ENCODE data around the gene SUN2.

The SUN2 gene

GRCh38 chr22:38745676-38746460 lies 9.9 kb downstream of the SUN2 start:
- Histone ChIP-seq H3K4me1 (ENCODE audit: control insufficient read depth in 1 of 2, insufficient read depth in 1 of 2, low read depth in 1 of 2, low read length in 1 of 2) (peaks cover 6 to 7% of the 10 kb centered on the region in 2 experiments), H3K36me3 (peaks cover 100% of the 10 kb centered on the region), H3K27ac (peak overlapping the region; percentile 45), H3K4me3 (ENCODE audit: low read depth in 1 of 2, low read length in 1 of 2) (no peak overlapping the region), H3K27me3 (no peaks in the 10 kb centered on the region), H3K9me3 (no peaks in the 10 kb centered on the region)
- no peak for TF ChIP-seq CTCF (IDR thresholded peaks at IDR 0.05)

GRCh38 chr22:38744981-38745380 lies 10.8 kb downstream of the SUN2 start:
- Histone ChIP-seq H3K4me1 (ENCODE audit: control insufficient read depth in 1 of 2, insufficient read depth in 1 of 2, low read depth in 1 of 2, low read length in 1 of 2) (no peaks in the 10 kb centered on the region), H3K36me3 (peaks cover 100% of the 10 kb centered on the region), H3K4me3 (ENCODE audit: low read depth in 1 of 2, low read length in 1 of 2) (no peak overlapping the region), H3K9me3 (no peaks in the 10 kb centered on the region), H3K27ac (peak overlapping the region; percentile 45), H3K27me3 (no peaks in the 10 kb centered on the region)
- no peak for TF ChIP-seq CTCF (IDR thresholded peaks at IDR 0.05)

- Histone ChIP-seq H3K27ac (peak overlapping the region; percentile 25), H3K36me3 (peaks cover 100% of the 10 kb centered on the region), H3K4me1 (ENCODE audit: control insufficient read depth in 1 of 2, insufficient read depth in 1 of 2, low read depth in 1 of 2, low read length in 1 of 2) (no peaks in the 10 kb centered on the region), H3K4me3 (ENCODE audit: low read depth in 1 of 2, low read length in 1 of 2) (no peak overlapping the region), H3K27me3 (no peaks in the 10 kb centered on the region), H3K9me3 (no peaks in the 10 kb centered on the region)
- no peak for TF ChIP-seq CTCF (IDR thresholded peaks at IDR 0.05)
These were observed 13.4 kb downstream of the SUN2 start for GRCh38 chr22:38742176-38742942.

GRCh38 chr22:38741576-38741975 lies 14.2 kb downstream of the SUN2 start:
- Histone ChIP-seq H3K27me3 (no peaks in the 10 kb centered on the region), H3K36me3 (peaks cover 100% of the 10 kb centered on the region), H3K9me3 (no peaks in the 10 kb centered on the region), H3K27ac (peak overlapping the region; percentile 39), H3K4me3 (ENCODE audit: low read depth in 1 of 2, low read length in 1 of 2) (no peak overlapping the region), H3K4me1 (ENCODE audit: control insufficient read depth in 1 of 2, insufficient read depth in 1 of 2, low read depth in 1 of 2, low read length in 1 of 2) (no peaks in the 10 kb centered on the region)
- TF ChIP-seq CTCF (IDR thresholded peaks at IDR 0.05): no peak

GRCh38 chr22:38741166-38741565 lies 14.6 kb downstream of the SUN2 start:
- H3K9me3 ChIP-seq: no peaks in the 10 kb centered on the region
- no peaks in the 10 kb centered on the region for H3K4me1 ChIP-seq (ENCODE audit: control insufficient read depth in 1 of 2, insufficient read depth in 1 of 2, low read depth in 1 of 2, low read length in 1 of 2)
- H3K4me3 ChIP-seq (ENCODE audit: low read depth in 1 of 2, low read length in 1 of 2): no peak overlapping the region
- peaks cover 100% of the 10 kb centered on the region for H3K36me3 ChIP-seq
- H3K27ac ChIP-seq: peak overlapping the region; percentile 39
- H3K27me3 ChIP-seq: no peaks in the 10 kb centered on the region
- no peak for TF ChIP-seq CTCF (IDR thresholded peaks at IDR 0.05)
